GM10266 (cell line): Measurements from ENCODE around the gene PRKCE.

Experiments used
- DNase-seq: peaks from one replicate; pipeline ENCODE4 v3.0.0; 2012; ENCODE audit errors: extremely low spot score
- TF ChIP-seq, protein P1 (sequence below): IDR thresholded peaks from 2 replicates; pipeline ENCODE4 v1.5.1; 2012; ENCODE audit warnings: mild to moderate bottlenecking, low read depth; ENCODE audit not compliant: control insufficient read depth, insufficient read depth; ENCODE audit errors: missing control alignments

Gene PRKCE

DNA sequence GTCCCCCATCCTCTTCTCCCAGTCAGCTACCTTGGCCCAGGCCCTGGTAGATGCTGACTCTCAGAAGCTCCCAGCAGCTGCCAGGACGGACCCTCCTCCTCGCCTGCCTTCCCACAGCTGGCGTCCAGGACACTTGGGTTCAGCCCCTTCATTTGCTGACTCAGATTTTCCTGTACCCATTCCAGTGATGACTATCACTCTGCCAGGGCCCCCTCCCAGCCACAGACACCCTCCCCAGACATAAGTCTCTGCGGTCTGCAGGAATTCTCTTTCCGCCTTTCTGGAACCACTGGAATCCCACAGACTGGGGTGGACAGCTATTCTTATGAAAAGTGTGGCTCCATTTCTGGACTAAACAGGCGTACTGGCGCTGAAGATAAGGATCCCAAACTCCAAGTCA is 385.5 kb downstream of the PRKCE start:
- DNase-seq, result no peak
- TF ChIP-seq, protein P1, sequence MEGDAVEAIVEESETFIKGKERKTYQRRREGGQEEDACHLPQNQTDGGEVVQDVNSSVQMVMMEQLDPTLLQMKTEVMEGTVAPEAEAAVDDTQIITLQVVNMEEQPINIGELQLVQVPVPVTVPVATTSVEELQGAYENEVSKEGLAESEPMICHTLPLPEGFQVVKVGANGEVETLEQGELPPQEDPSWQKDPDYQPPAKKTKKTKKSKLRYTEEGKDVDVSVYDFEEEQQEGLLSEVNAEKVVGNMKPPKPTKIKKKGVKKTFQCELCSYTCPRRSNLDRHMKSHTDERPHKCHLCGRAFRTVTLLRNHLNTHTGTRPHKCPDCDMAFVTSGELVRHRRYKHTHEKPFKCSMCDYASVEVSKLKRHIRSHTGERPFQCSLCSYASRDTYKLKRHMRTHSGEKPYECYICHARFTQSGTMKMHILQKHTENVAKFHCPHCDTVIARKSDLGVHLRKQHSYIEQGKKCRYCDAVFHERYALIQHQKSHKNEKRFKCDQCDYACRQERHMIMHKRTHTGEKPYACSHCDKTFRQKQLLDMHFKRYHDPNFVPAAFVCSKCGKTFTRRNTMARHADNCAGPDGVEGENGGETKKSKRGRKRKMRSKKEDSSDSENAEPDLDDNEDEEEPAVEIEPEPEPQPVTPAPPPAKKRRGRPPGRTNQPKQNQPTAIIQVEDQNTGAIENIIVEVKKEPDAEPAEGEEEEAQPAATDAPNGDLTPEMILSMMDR, result no peak

DNA sequence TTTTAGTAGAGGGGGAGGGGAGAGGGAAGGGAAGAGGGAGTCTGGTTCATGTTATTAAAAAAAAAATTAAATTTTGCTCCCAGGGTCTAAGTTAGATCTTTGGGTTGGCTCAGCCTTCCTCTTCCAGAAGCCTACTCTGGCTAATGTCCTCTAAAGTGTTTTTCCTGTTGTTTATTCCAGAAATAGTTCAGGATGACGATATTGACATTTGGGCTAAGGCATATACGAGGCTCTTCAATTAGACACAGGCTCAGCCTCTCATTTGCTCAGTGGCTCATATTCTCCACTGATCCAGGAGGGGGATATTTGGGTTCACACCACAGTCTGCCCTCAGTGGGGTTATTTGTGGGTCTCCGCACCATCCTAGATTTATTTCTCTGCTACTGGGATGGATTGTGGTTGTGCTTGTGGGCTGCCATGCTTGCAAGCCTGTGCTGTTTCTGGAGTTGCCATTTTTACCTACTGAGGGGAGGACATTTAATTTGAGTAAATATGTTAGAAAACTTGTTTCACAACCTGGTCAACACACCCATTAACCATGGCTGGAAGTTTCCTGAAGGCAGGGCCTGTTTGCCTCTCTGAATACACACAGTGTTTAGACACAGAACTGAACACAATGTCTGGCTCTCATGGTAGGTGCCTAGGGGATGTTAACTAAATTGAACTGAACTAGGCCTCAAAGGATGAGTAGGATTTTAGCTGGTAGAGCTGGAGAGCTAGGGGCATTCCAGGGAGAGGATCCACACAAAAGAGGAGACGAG is 388.2 kb downstream of the PRKCE start:
- DNase-seq, result no peak
- TF ChIP-seq, protein P1, result no peak

DNA sequence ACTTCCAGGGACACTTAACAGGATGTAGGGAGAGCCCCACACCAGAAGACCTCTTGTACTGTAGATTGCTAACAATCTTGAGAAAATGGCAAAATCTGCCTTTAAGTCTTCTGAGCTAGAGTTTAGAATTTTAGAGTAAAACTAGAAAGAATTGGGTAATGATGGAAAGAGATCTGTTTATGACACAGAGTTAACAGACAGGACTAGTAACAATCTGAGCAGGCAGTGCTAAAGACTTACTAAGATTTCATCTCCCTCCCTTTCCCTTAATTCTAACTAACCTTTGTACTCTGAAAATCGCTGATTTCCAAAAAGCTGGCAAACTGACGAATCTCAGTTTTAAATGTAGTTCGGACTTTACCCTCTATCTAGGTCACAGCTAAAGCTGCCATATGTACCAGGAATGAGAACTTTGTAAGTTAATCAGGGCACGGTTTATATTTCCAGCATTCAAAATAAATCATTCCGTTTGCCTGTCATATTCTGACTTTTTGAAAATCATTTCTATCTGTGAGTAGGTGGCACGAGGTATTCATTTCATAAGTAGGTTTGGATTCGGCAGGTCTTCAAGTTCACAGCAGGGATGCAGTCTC is 389.2 kb downstream of the PRKCE start:
- no peak for DNase-seq
- TF ChIP-seq, protein P1, result no peak

DNA sequence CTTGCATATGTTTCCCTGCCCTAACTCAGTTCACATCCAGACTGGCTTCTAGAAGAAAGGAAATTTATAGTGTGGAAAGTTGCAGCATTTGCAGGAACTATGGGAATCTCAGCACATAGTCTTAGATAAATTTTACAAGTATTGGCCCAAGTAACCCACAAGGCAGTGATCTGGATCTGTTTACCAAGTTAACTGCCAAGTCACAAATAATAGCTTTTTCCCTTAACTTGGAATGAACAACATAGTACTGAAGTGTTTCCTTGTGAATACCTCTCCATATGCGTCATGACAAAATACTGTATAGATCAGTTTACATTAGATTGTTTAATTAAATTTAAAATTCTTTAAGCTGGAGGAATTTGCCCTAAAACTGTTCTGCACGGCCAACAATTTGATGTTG is 390.0 kb downstream of the PRKCE start:
- TF ChIP-seq, protein P1, result no peak
- DNase-seq, result no peak

DNA sequence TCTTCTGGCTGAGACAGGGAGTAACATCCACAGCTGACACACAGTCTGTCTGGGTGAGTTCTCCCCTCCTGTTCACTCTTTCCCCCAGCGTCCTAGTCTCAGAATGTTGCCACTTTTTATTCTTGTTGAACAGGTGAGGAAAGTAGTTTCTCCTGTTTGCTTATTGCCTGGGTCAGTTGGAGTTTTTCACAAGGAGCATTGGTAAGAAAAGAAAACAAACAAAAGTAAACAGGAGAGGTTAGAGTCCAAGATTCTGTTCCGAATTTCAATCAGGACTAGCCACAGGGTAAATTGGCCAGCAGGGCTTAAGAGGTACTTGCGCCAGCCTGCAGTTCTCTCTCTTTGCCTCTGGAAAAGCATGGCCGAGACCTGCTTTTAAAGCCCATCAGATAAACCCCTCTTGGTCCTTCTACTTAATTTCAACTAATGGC is 390.7 kb downstream of the PRKCE start:
- DNase-seq, result no peak
- TF ChIP-seq, protein P1, result no peak

DNA sequence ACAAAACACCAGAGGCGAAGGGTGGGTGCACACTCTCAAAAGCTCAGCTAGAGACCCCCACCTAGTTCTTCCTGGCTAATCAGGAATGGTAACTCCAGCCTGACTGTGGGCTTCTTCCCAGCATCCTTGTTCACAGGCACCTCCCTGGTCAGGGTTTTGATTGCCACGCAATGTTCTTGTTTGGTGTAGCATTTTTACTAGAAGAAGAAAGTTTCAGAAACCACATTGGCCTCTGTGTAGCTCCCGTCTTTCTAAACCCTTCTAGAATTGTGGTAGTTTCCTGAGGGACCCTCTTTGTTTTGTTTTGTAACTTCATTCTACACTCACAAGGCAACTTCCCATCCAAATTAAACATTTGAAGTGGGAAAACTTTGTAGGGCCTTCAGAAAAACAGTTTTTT is 391.2 kb downstream of the PRKCE start:
- DNase-seq, result no peak
- TF ChIP-seq, protein P1, result no peak

DNA sequence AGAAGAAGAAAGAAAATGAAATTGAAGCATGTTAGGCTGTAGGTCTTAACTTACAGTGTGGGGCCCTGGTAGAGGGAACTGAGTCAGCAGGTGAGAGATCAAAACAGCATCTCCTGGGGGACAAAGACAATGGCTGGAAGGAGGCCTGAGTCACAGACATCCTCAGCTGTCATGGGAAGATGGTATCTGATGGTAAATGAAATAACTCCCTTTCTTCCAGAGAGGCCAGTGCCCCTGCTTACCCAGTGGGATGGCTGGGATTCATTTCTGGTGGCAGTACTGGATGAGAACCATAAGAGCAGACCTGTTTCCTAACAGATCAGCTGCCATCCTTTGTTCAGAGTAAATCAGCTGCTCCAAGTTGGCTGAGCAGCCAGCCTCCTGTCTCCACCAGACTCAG is 394.4 kb downstream of the PRKCE start:
- TF ChIP-seq, protein P1, result no peak
- DNase-seq, result no peak
